Fibroblast of upper back skin (primary cell): ENCODE results near the gene C11orf24.

Experiments used
- DNase-seq: peaks from one replicate; pipeline ENCODE4 v3.0.0-alpha.2; 2013

The C11orf24 gene

DNA sequence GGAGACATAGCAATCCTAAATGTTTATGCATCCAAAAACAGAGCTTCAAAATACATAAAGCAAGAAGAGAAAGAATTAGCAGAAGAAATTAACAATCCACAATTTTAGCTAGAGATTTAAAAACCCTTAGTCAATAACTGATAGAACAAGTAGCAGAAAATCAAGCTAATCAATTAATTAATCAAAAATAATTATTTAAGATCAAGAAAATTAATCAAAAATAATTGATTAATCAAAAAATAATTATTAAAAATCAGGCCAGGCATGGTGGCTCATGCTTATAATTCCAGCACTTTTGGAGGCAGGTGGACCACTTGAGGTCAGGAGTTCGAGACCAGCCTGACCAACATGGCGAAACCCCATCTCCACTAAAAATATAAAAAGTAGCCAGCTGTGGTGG is 29.2 kb downstream of the C11orf24 start:
- no peak for DNase-seq

DNA sequence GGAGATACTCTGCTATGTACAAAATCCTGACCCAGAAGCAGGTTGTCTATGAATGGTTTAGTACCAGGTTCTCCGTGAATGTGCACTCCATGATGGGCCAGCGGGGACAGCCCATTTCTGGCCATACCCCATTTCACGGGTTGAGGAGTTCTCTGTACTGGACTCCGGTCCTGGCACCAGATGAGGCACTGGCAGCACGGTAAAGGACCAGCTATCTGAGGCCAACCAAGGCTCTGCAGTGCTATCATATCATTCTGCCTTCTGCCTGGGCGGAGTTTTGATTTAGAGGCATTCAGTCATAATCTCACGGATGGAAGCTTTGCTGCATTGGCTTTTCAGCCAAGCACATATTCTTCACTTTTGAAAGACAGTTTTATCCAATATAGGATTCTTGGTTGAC is 40.2 kb downstream of the C11orf24 start:
- DNase-seq: no peak

DNA sequence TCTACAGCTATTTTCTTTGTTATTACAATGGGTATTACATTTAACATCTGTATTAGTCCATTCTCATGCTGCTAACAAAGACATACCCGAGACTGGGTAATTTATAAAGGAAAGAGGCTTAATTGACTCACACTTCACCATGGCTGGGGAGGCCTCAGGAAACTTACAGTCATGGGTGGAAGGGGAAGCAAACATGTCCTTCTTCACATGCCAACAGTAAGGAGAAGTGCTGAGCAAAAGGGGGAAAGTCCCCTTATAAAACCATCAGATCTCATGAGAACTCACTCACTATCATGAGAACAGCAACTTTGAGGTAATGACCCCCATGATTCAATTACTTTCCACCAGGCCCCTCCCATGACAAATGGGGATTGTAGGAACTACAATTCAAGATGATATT is 42.2 kb downstream of the C11orf24 start:
- DNase-seq: no peak

DNA sequence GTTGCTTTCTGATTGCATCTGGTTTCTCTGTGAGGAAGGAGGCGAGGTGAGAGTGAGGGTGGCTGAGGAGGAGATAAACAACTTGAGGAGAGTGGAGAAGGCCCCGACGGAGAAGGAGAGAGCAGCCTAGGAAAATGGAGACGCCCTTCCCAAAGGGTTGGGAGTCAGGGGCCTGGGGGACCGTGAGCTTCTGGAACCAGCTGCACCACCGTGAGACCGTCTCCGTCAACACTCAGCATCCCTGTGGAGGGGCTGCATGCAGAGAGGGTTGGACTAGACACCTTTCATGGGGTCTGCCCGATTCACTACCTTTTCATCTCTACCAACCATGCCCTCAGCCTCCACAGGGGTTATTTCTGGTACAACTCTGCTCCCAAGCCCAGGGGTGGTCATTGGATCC is 45.4 kb downstream of the C11orf24 start:
- no peak for DNase-seq

DNA sequence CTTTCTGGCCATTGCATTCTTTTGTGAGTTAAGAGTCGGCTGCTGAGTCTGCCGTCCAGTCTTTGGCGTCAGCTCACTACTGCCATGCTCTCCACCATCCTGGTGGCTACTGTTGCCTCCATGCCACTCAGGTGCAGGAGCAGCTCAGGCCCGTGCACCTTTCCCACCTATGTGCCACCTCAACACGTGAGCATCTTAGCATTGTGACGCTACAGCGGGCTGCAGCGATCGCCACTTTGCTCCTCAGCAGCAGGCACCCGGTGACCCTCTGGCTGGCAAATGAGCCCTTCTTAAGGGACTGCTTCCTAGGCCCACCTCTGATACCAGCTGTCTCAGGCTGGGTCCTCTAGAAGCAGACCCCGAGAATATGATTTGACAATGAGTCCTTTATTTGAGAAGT is 47.2 kb downstream of the C11orf24 start:
- no peak for DNase-seq

DNA sequence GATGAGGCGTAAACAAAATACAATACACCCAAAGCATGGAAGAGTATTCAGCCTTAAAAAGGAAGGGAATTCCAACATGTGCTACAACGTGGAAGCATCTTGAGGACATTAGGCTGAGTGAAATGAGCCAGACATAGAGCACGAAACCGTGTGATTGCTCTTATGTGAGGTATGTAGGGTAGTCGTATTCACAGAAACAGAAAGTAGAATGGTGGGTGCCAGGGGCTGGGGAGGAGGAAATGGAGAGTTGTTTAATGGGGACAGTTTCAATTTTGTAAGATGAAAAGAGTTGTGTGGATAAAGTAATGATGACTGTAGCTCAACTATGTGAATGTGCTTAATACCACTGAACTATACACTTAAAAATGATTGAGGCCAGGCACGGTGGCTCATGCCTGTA is 48.5 kb downstream of the C11orf24 start:
- DNase-seq: no peak

DNA sequence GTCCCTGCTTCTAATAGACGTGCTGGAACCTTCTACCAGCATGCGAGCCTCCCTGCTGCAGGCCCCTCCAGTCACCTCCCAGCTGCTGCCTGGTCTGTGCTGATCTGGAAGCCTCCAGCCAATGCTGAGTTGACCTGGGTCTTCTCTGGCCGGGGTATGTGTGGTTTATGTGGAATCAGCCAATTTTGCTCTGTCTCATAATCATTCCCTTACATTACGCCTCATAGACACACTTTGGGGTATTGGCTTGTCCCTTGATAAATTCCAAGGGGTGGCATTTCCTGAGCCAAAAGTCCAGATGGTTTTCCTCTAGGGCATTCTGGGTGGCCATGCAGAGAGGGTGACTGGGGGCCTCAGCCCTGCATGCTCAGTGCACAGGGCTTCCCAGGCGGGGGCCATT is 50.4 kb downstream of the C11orf24 start:
- no peak for DNase-seq

DNA sequence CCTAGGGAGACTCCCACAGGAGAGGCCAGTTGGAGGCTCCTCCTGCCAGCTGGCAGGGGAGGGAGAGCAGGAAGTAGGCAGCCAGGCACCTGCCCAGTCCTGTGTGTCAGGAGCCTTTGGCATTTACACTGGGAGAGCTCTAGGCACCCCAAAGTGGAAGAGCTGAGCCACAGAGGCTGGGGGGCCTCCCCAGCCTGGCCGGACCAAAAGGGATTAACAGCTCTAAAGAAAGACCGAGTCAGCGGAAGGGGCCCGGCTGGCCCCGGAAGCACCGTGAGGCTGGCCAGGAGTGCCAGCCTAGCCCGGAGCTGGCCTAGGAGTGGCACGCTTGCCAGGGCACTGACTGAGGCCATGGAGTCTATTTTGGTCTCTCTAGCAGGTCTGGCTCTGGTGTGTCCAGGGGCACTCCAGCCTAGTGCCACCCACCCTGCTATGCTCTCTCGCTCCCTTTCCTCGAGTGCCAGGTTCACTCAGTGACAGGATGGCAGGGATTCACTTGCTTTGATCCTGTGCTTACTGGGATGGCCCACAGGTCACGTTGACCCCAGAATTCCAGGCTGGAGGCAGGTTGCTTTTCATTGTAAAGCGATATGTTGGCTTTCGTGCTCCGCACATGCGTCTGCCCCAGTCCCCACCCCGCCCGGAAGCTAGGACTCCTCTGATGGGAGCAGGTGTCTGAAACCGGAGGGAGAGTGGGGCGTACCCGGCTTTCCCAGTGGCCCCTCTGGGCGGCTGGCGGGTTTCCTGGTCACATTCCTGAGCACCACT is 55.4 kb downstream of the C11orf24 start:
- DNase-seq: no peak

DNA sequence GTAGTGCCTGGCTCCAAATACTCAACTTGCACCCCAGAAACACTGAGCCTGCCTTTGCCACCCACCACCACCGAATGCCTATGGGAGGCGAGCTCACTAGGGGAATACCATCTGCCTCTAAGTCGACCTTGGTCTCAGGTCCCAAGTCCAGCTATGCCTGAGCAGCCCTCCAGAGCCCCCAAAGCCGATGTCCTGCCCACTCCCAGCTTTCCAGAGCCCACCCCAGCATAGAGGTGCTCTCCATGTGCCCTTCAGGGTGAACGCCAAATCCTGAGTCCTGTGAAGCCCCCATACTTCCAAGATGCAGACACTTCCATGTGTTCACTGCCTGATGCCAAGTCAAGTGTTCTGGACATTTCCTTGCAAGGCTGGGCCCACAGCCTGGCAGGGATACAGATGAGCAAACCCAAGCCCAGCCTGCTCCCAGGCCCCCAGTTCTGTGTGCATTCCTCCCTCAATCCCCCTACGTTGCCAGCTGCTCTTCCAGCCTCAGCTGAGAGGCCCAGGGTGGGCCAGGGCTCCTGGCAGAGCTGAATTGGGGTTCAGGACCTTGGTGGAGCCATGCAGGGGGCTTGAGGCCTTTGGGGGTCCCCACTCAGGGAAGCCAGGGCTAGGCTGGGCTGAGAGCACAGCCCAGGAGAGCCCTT is 56.1 kb downstream of the C11orf24 start:
- DNase-seq: no peak

DNA sequence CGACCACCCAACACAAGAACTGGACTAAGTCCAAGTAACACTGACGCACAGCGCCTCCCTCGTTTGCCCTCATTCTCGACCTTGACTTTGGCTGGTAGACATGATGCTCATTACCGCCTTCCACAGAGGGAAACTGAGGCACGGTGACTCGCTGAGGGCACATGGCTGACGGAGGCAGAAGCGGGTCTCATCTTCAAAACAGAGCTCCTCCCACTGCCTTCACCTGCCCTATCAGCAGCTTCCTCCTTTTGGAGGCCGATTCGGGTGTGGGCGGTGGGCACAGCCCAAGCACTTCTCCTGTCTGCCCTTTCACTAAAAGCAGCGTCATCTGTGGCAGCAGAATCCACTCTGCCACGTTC is 56.7 kb downstream of the C11orf24 start:
- DNase-seq: no peak

DNA sequence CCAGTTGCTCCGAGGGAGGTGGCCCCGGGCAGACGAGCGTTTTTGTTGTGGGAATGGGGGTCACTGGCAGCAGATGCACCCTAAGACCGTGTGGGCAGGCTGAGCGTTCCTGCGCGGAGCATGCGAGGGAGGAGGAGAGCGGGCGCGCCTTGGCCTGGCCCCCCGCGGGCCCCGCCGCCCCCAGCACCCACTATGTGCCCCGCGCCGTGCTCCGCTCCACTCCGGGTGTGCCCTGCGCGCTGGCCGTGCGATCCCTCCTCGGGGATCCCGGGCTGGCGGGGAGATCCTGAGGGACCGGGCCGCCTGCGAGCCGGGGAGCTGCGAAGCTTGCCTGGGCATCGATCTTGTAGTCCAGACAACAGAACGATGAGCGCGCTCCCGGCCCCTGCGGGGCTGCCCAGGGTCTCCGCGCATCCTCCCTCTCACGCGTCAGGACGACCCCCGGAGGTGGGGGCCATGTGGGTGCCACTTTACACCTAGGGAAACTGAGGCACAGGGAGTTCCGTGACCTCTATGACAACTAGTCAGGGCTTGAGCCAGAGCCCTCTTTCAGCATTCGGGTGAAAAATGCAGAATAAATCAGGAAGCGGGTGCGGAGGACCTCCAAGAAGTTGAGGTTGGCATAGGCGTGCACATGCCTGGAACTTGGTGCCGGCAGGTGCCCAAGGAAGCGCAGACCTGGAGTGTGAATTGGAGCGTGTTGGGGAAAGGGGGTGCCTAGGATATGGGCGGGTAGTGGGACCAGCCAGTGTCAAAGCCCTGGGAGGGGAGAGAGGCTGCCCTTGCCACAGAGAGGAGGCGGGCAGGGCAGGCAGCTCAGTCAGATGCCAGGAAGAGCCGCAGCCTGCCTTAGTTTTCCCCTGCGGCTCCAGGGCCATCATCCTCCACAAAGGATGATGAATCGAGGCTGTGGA is 57.3 kb downstream of the C11orf24 start:
- DNase-seq: no peak

DNA sequence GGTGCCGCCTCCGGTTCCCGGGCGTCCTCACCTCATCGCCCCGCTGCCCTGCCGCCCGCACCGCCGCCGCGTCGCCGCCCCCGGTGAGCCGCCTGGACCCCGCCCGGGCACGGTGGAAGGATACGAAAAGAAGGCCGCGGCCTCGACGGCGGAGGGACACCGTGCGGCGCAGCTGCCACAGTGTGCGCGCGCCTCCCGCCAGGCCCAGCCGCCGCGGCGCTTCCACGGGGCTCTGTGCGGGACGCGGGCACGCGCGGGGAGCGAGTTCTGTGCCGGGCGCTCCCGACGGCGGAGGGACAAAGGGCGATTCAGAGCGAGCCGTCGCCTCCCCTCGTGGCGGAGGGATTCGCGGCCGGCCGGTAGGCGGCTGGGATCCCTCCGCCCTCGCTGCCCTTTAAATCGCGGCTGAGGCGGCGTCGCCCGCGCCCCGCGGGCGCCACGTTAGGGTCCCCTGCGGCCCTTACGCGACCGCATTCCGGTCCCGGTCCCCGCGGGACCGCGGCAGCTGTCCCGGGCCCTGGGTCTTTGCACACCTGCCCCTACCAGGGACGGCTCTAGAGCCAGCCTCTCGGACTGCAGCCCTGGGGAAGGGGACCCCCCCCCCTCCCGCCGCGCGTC is 58.1 kb downstream of the C11orf24 start:
- DNase-seq: peak; percentile 96

DNA sequence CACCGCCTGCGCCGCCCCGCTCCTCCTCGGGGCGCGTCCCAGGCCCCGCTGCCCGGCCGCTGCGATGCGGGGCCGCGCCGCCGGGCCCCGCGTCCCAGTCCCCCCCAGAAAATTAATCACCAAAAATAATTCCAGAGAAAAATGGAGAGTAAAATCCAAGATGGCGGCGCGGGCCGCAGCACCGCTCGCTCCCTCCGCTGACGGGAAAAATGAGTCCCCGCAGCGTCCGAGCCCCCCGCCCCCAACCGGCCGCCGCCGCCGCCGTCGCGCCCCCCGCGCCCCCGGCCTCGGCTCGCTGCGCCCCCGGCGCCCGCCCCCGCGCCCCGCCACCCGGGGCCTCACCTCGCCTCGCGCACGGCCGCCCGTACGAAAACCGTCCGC is 58.6 kb downstream of the C11orf24 start, which contains the start of gene KMT5B:
Gene KMT5B (minus strand): TSS at position 162 of the 381 bp plus-strand sequence. CDS start 23,220 bp downstream, outside the sequence.
- DNase-seq: peak; percentile 54

DNA sequence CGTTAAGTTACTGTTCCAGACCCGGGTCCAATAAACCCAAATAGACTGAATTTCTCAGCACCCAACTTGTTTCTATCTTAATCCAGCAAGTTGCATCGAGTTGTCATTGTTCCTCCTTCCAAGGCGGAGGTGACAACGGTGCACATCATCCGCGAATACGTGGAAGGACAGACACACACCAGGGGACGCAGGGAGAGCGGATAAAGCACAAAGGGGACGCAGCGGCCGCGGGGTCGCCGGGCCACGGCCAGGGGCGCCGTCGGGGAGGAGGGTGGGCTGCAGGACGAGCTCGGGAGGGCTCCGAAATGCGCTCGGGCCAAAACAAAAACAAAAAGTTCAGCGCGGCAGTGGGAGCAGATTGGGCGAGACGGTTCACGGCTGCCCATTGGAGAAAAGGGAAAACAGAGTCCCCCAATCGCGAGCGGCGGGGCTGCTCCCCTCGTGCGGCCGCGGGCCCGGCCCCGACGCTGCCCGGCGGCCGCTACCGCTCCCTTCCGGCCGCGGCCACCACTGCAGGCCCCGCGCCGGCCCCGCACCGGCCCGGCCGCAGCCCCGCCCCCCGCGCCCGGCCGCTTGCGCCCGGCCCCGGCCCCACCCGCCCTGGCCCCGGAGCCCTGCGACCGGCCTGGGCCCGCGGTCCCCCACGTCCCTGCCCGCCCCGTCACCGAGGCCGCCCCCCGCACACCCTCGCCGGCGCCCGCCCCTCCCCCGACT is 59.2 kb downstream of the C11orf24 start:
- peak; percentile 71 for DNase-seq

DNA sequence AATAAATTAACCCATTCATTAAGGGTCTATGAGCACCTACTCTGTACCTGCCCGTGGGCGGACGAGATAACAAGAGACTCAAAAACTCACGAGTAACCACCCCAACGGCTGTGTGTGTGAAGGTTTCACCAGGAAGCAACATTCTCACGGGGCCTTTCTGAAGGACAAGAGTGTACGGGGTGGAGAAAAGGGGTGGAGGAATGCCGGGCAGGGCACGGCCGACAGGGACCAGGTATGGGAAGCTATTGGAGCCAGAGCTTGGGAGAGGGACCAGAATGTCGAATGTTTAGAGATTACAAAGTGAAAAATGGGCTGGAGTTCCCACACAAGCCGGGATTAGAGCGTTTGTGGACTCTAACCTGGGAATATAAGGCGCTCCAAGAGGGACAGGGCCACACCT is 60.2 kb downstream of the C11orf24 start:
- no peak for DNase-seq
